GM18870 (cell line): ENCODE results near the gene GALNT14.

Experiments
- ATAC-seq: cut with Tn5 transposase; IDR thresholded peaks from one replicate; pipeline ENCODE4 v1.9.1; 2021; ENCODE audit warnings: moderate library complexity; ENCODE audit not compliant: unreplicated experiment

The GALNT14 gene

GRCh38 chr2:31088504-31089195 is 49.6 kb downstream of the GALNT14 start:
- no peak for ATAC-seq

- ATAC-seq, result no peak
These were observed 50.7 kb downstream of the GALNT14 start for GRCh38 chr2:31087491-31087890.

- ATAC-seq, result no peak
These were observed 51.6 kb downstream of the GALNT14 start for GRCh38 chr2:31086590-31086989.

- ATAC-seq, result no peak
These were observed 54.8 kb downstream of the GALNT14 start for GRCh38 chr2:31083234-31083993.

- no peak for ATAC-seq
These were observed 56.2 kb downstream of the GALNT14 start for GRCh38 chr2:31082002-31082401.

GRCh38 chr2:31081492-31081891 is 56.7 kb downstream of the GALNT14 start:
- ATAC-seq, result no peak

- no peak for ATAC-seq
These were observed 57.9 kb downstream of the GALNT14 start for GRCh38 chr2:31080361-31080760.

- ATAC-seq, result no peak
These were observed 58.6 kb downstream of the GALNT14 start for GRCh38 chr2:31079665-31080064.

- ATAC-seq, result no peak
These were observed 59.6 kb downstream of the GALNT14 start for GRCh38 chr2:31078579-31079105.

GRCh38 chr2:31078011-31078410 is 60.2 kb downstream of the GALNT14 start:
- no peak for ATAC-seq

- no peak for ATAC-seq
These were observed 62.2 kb downstream of the GALNT14 start for GRCh38 chr2:31075941-31076590.

GRCh38 chr2:31075431-31075830 is 62.8 kb downstream of the GALNT14 start:
- ATAC-seq, result no peak

- ATAC-seq, result no peak
These were observed 66.5 kb downstream of the GALNT14 start for GRCh38 chr2:31071741-31072140.

GRCh38 chr2:31070339-31071125 is 67.7 kb downstream of the GALNT14 start:
- no peak for ATAC-seq

- ATAC-seq, result no peak
These were observed 68.5 kb downstream of the GALNT14 start for GRCh38 chr2:31069643-31070325.

GRCh38 chr2:31067259-31067658 is 71.0 kb downstream of the GALNT14 start:
- ATAC-seq, result no peak

- ATAC-seq, result no peak
These were observed 71.7 kb downstream of the GALNT14 start for GRCh38 chr2:31066551-31066950.

GRCh38 chr2:31066086-31066485 is 72.2 kb downstream of the GALNT14 start:
- ATAC-seq, result no peak

- no peak for ATAC-seq
These were observed 72.9 kb downstream of the GALNT14 start for GRCh38 chr2:31065356-31065755.

- ATAC-seq, result no peak
These were observed 77.8 kb downstream of the GALNT14 start for GRCh38 chr2:31060397-31060796.
